GM13977 (cell line): ENCODE measurements around the gene IFI16.

Source experiments
- DNase-seq: peaks from one replicate; pipeline ENCODE4 v3.0.0; 2012; ENCODE audit warnings: low spot score
- in situ Hi-C: fragments of 300-500 bp; cut with MboI; formaldehyde crosslinking; loops from one replicate; pipeline ENCODE4 v1.12.0; 2022; ENCODE audit warnings: low sequenced_read_pairs, low pct_unique_long_range_greater_than_20kb, mixed read lengths, inconsistent platforms; ENCODE audit not compliant: unreplicated experiment
- TF ChIP-seq, protein P1 (sequence below): IDR thresholded peaks from 2 replicates; pipeline ENCODE4 v1.5.1; 2012; ENCODE audit warnings: mild to moderate bottlenecking, control low read depth; ENCODE audit not compliant: insufficient read depth; ENCODE audit errors: extremely low read depth, missing control alignments

The IFI16 gene

DNA sequence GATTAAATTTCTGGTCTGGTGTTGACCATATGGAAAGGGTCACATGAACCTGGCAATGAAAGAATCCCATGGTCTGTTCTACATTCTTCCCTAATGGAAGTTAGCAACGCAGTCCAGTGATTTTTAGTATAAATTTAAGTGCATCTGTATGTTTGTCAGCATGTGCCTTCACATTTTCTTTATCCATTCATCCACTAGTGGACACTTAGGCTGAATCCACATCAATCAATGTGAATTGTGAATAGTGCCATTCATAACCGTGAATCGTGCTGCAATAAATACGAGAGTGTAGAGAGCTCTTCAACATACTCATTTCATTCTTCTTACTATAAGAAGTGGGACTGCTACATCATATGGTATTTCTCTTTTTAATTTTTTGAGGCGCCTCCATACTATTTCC, 12.7 kb upstream of the IFI16 start:
- in situ Hi-C loops: loop anchor here (10.0 to 25.0 kb wide), 2 partner anchors 202 to 485 kb away; no protein-coding TSS in a partner anchor
- DNase-seq: no peak
- TF ChIP-seq, protein P1, sequence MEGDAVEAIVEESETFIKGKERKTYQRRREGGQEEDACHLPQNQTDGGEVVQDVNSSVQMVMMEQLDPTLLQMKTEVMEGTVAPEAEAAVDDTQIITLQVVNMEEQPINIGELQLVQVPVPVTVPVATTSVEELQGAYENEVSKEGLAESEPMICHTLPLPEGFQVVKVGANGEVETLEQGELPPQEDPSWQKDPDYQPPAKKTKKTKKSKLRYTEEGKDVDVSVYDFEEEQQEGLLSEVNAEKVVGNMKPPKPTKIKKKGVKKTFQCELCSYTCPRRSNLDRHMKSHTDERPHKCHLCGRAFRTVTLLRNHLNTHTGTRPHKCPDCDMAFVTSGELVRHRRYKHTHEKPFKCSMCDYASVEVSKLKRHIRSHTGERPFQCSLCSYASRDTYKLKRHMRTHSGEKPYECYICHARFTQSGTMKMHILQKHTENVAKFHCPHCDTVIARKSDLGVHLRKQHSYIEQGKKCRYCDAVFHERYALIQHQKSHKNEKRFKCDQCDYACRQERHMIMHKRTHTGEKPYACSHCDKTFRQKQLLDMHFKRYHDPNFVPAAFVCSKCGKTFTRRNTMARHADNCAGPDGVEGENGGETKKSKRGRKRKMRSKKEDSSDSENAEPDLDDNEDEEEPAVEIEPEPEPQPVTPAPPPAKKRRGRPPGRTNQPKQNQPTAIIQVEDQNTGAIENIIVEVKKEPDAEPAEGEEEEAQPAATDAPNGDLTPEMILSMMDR: no peak

DNA sequence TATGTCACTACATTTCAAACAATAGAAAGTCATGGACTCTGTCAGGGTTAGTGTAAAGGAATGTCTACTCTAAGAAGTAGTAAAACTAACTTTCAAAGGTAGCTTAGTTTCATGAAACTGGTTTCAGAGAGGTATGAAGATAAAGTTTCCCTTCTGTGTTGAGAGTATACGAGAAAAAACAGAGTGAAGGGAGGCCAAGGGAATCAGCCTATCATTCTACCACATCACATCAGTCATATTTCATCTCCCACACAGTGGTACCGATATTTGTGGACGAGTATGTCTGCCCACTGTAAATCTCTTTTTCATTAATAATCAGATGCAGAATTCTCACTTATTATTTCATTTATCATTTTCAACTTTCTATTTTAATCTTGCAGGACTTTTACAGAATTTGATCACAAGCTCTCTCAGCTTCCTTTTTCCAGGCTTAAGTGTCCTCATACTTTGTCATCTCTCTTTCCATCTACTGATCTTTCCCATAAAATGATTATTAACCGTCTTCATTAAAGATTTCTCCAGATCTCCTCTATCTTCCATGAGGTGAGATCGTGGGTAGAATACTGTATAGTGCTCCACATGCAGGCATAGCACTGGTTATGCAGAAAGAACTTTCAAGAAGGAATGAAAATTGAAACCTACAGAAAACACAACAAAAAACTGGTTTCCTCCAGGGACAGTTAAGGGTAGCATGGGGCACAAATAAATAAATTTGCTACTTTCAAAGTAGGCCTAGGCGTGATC, 11.5 kb upstream of the IFI16 start:
- in situ Hi-C loops: loop anchor here (10.0 to 25.0 kb wide), 2 partner anchors 203 to 486 kb away; no protein-coding TSS in a partner anchor
- TF ChIP-seq, protein P1: no peak
- DNase-seq: no peak

DNA sequence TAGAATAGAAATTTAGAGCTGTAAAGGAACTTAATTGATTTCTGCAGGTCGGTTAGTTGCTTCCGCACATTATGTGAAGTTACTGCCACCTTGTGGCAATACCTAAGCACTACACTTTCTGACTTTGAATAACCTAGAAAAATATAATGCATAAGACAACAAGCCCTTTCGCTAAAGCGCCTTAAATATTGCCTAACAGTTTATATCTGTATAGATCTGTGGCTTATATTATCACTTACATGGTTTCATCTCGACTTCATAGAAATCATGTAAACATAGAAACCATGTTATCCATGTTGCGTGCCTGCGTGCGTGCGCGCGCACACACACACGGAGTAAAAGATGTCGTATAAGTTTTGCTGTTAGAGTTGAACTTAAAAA, 10.9 kb upstream of the IFI16 start:
- peak; percentile 46 for DNase-seq
- in situ Hi-C loops: loop anchor here (10.0 to 25.0 kb wide), 2 partner anchors 204 to 486 kb away; no protein-coding TSS in a partner anchor
- TF ChIP-seq, protein P1: peak; percentile 71

DNA sequence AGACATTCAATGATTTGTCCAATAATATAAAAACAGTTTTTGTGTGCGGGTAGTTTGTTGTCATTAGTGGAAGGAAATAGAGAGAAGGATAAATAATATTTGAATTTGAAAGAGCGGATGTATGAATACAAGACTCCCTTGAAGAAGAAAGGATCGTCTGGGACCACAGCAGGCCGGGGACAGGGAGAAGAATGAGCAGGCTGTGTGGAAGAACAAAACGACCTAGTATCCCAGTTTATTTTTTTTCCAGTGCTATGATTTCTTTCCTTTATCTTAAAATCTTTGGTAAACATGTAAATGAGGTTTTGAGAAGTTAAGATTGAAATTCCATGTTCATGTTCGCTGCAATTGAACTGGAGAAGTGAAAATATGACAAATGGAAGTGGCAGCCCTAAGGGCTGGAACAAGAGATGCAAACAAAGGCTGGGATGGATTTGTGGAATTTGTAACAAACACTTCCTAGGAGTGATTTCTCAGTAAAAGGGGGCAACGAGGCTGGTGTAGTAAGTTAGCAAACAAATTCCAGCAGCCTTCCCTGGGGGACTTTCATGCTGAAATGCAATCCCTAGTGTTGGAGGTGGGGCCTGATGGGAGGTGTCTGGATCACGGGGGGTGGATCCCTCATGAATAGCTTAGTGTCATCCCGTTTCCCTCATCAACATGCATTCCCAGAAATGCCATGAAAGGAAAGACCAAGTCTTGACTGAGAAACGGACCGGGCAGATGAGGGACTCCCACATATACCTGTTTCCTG, 10.2 kb upstream of the IFI16 start:
- TF ChIP-seq, protein P1: no peak
- in situ Hi-C loops: loop anchor here (10.0 to 25.0 kb wide), 3 partner anchors 205 to 812 kb away; partner anchors contain the start of gene CD1D
- DNase-seq: no peak

DNA sequence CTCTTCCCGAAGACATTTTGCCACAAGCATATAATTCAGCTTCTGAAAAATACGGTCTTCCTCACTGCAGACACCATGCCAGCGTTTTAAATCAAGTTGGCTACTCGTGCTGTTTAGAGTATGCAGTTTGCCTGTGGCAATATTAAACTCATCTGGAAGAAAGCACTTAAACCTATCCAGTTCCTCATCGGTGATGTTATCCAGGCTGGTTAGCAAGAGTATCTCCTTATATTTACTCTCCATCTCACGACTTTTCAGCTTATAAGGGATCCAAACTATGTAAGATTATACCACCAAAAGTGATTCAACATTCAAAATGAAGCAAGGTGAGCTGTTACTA, 9.7 kb upstream of the IFI16 start:
- TF ChIP-seq, protein P1: no peak
- in situ Hi-C loops: loop anchor here (25.0 kb wide), 1 partner anchor 813 kb away; the partner anchor contains the start of gene CD1D
- DNase-seq: no peak

DNA sequence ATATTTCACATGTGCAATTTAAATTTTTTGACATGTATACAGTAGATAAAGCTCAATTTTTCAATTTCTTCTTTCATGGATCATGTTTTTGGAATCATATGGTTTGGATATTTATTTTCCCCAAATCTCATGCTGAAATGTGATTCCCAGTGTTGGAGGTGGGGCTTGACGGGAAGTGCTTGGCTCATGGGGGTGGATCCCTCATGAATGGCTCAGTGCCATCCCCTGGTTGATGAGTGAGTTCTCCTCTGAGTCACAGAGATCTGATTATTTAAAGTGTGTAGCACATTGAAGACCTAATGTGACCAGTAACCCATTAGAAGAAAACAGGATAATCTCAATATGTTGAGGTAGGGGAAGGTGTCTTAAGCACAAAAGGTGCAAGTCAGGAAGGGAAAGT, 9.1 kb upstream of the IFI16 start:
- DNase-seq: no peak
- TF ChIP-seq, protein P1: no peak
- in situ Hi-C loops: loop anchor here (25.0 kb wide), 1 partner anchor 813 kb away; the partner anchor contains the start of gene CD1D
